ENCODE data around the gene HBG2.

HBG2 gene

GRCh38 chr11:5224538-5225479 is 29.8 kb downstream of the HBG2 start:
- TF ChIP-seq EZH2phosphoT487 (IDR thresholded peaks at IDR 0.05; ENCODE audit: low read length) (no peak), CTCF (IDR thresholded peaks at IDR 0.05; ENCODE audit: low read length) (no peak), EZH2 (optimal IDR thresholded peaks at IDR 0.05; ENCODE audit: low read depth, low read length) (no peak)
- H3K4me3 ChIP-seq (ENCODE audit: low read length), result no peak overlapping the region
- H3K4me1 ChIP-seq (ENCODE audit: low read length), result peaks cover 14% of the 10 kb centered on the region
- no peaks in the 10 kb centered on the region for H3K36me3 ChIP-seq (replicated peaks; ENCODE audit: insufficient read depth, low read length)
- no peaks in the 10 kb centered on the region for H3K79me2 ChIP-seq (ENCODE audit: low read length)
- H3K9ac ChIP-seq (ENCODE audit: low read length), result no peak overlapping the region
- peaks cover 14% of the 10 kb centered on the region for H3F3A ChIP-seq (ENCODE audit: insufficient read depth, low read length)
- no peaks in the 10 kb centered on the region for H3K9me2 ChIP-seq (replicated peaks; ENCODE audit: insufficient read depth, low read length)
- no peaks in the 10 kb centered on the region for H3K9me3 ChIP-seq (replicated peaks; ENCODE audit: insufficient read depth, low read length)
- H3K27ac ChIP-seq (ENCODE audit: low read length), result no peak overlapping the region
- no peak for DNase-seq
- no peak overlapping the region for H3K4me2 ChIP-seq (ENCODE audit: low read depth, low read length)
- no peak overlapping the region for H2AFZ ChIP-seq (ENCODE audit: low read length)
- H3K27me3 ChIP-seq (replicated peaks; ENCODE audit: insufficient read depth, low read length), result no peaks in the 10 kb centered on the region
- no peaks in the 10 kb centered on the region for H4K20me1 ChIP-seq (ENCODE audit: insufficient read depth, low read length)

GRCh38 chr11:5223686-5224085 is 30.9 kb downstream of the HBG2 start:
- H3K4me2 ChIP-seq (ENCODE audit: low read depth, low read length), result no peak overlapping the region
- H3K9me3 ChIP-seq (replicated peaks; ENCODE audit: insufficient read depth, low read length), result no peaks in the 10 kb centered on the region
- no peaks in the 10 kb centered on the region for H4K20me1 ChIP-seq (ENCODE audit: insufficient read depth, low read length)
- TF ChIP-seq EZH2 (optimal IDR thresholded peaks at IDR 0.05; ENCODE audit: low read depth, low read length), result no peak
- peaks cover 9% of the 10 kb centered on the region for H3K4me1 ChIP-seq (ENCODE audit: low read length)
- no peak overlapping the region for H3K9ac ChIP-seq (ENCODE audit: low read length)
- no peak for DNase-seq
- peaks cover 3% of the 10 kb centered on the region for H3F3A ChIP-seq (ENCODE audit: insufficient read depth, low read length)
- no peak overlapping the region for H3K27ac ChIP-seq (ENCODE audit: low read length)
- no peak overlapping the region for H2AFZ ChIP-seq (ENCODE audit: low read length)
- no peaks in the 10 kb centered on the region for H3K9me2 ChIP-seq (replicated peaks; ENCODE audit: insufficient read depth, low read length)
- no peak overlapping the region for H3K4me3 ChIP-seq (ENCODE audit: low read length)
- no peaks in the 10 kb centered on the region for H3K36me3 ChIP-seq (replicated peaks; ENCODE audit: insufficient read depth, low read length)
- H3K79me2 ChIP-seq (ENCODE audit: low read length), result no peaks in the 10 kb centered on the region
- no peaks in the 10 kb centered on the region for H3K27me3 ChIP-seq (replicated peaks; ENCODE audit: insufficient read depth, low read length)

- H3K9me2 ChIP-seq (replicated peaks; ENCODE audit: insufficient read depth, low read length), result no peaks in the 10 kb centered on the region
- H3K4me3 ChIP-seq (ENCODE audit: low read length), result no peak overlapping the region
- H3K79me2 ChIP-seq (ENCODE audit: low read length), result no peaks in the 10 kb centered on the region
- H3K9ac ChIP-seq (ENCODE audit: low read length), result no peak overlapping the region
- no peak overlapping the region for H3K4me2 ChIP-seq (ENCODE audit: low read depth, low read length)
- H3K36me3 ChIP-seq (replicated peaks; ENCODE audit: insufficient read depth, low read length), result no peaks in the 10 kb centered on the region
- H3K27ac ChIP-seq (ENCODE audit: low read length), result no peak overlapping the region
- no peak for DNase-seq
- H4K20me1 ChIP-seq (ENCODE audit: insufficient read depth, low read length), result no peaks in the 10 kb centered on the region
- H3K9me3 ChIP-seq (replicated peaks; ENCODE audit: insufficient read depth, low read length), result no peaks in the 10 kb centered on the region
- no peaks in the 10 kb centered on the region; the same call in 1 of the 2 replicates for H3F3A ChIP-seq (ENCODE audit: insufficient read depth, low read length)
- H3K27me3 ChIP-seq (replicated peaks; ENCODE audit: insufficient read depth, low read length), result no peaks in the 10 kb centered on the region
- H2AFZ ChIP-seq (ENCODE audit: low read length), result no peak overlapping the region
- H3K4me1 ChIP-seq (ENCODE audit: low read length), result peaks cover 6% of the 10 kb centered on the region; the same call in 1 of the 2 replicates
- TF ChIP-seq CTCF (IDR thresholded peaks at IDR 0.05; ENCODE audit: low read length), result no peak
- no peak for TF ChIP-seq EZH2phosphoT487 (IDR thresholded peaks at IDR 0.05; ENCODE audit: low read length)
- no peak for TF ChIP-seq EZH2 (optimal IDR thresholded peaks at IDR 0.05; ENCODE audit: low read depth, low read length)
Observed at GRCh38 chr11:5223146-5223545, 31.4 kb downstream of the HBG2 start.

GRCh38 chr11:5210376-5210885 is 44.1 kb downstream of the HBG2 start:
- H3K27ac ChIP-seq (ENCODE audit: low read length), result no peak overlapping the region
- H4K20me1 ChIP-seq (ENCODE audit: insufficient read depth, low read length), result no peaks in the 10 kb centered on the region
- H3K36me3 ChIP-seq (replicated peaks; ENCODE audit: insufficient read depth, low read length), result no peaks in the 10 kb centered on the region
- no peak for DNase-seq
- no peaks in the 10 kb centered on the region for H3K79me2 ChIP-seq (ENCODE audit: low read length)
- no peak overlapping the region for H3K4me3 ChIP-seq (ENCODE audit: low read length)
- no peak overlapping the region for H3K4me2 ChIP-seq (ENCODE audit: low read depth, low read length)
- H3K9me3 ChIP-seq (replicated peaks; ENCODE audit: insufficient read depth, low read length), result no peaks in the 10 kb centered on the region
- no peak overlapping the region for H3K9ac ChIP-seq (ENCODE audit: low read length)
- TF ChIP-seq EZH2phosphoT487 (IDR thresholded peaks at IDR 0.05; ENCODE audit: low read length) (no peak), CTCF (IDR thresholded peaks at IDR 0.05; ENCODE audit: low read length) (no peak), EZH2 (optimal IDR thresholded peaks at IDR 0.05; ENCODE audit: low read depth, low read length) (no peak)
- no peaks in the 10 kb centered on the region for H3F3A ChIP-seq (ENCODE audit: insufficient read depth, low read length)
- H3K27me3 ChIP-seq (replicated peaks; ENCODE audit: insufficient read depth, low read length), result no peaks in the 10 kb centered on the region
- no peaks in the 10 kb centered on the region for H3K4me1 ChIP-seq (ENCODE audit: low read length)
- H2AFZ ChIP-seq (ENCODE audit: low read length), result no peak overlapping the region
- H3K9me2 ChIP-seq (replicated peaks; ENCODE audit: insufficient read depth, low read length), result no peaks in the 10 kb centered on the region
